Uterus (tissue), 4 donors: ENCODE data around the gene METTL2B. TPM values are rescaled to one million over a fixed set of nuclear protein-coding genes. Genes with fewer than 3 reads are reported as not detected.
"Not testable (repeated sequence)": the region's sequence is repeated elsewhere in the genome, so short reads cannot be mapped to it uniquely, and the experiment has no call there.

Experiments
- DNase-seq, 2 donors: peaks; one replicate each; pipeline ENCODE4 v3.0.0-alpha.2; 2019 to 2020
- H3K27ac ChIP-seq, 2 donors: fragments of 200-600 bp; sonication (generic); 1 replicate in 1 of 2; 2 replicates in 1 of 2; pipeline ENCODE4 v1.5.1; 2016 to 2018
- H3K27me3 ChIP-seq, 2 donors: fragments of 200-600 bp; sonication (generic); one replicate each; pipeline ENCODE4 v1.5.1; 2018 to 2019; ENCODE audit warnings: control low read depth in 1 of 2
- H3K36me3 ChIP-seq, 2 donors: fragments of 200-600 bp; sonication (generic); one replicate each; pipeline ENCODE4 v1.5.1; 2019; ENCODE audit warnings: control low read depth in 1 of 2
- H3K4me1 ChIP-seq, 2 donors: fragments of 200-600 bp; sonication (generic); one replicate each; pipeline ENCODE4 v1.5.1; 2018 to 2019; ENCODE audit warnings: control low read depth in 1 of 2
- H3K4me3 ChIP-seq, 2 donors: fragments of 200-600 bp; sonication (generic); 1 replicate in 1 of 2; 2 replicates in 1 of 2; pipeline ENCODE4 v1.5.1; 2018 to 2019; ENCODE audit warnings: mild to moderate bottlenecking in 1 of 2
- H3K9me3 ChIP-seq, 2 donors: fragments of 200-600 bp; sonication (generic); one replicate each; pipeline ENCODE4 v1.5.1; 2019; ENCODE audit warnings: control low read depth in 1 of 2
- POLR2A ChIP-seq, 2 donors: fragments of 450-650 bp; IDR thresholded peaks; one replicate each; pipeline ENCODE4 v1.6.1; 2016; ENCODE audit warnings: antibody characterized with exemption in 2 of 2, mild to moderate bottlenecking in 1 of 2, moderate library complexity in 1 of 2
- intact Hi-C: fragments of 100-400 bp; cut with DNase I; formaldehyde crosslinking; loops from one replicate; pipeline ENCODE4 v1.15.1; 2023; ENCODE audit warnings: low total_unique reads
- total RNA-seq, 4 donors: library from RNA; depleted of rRNA in 3 of 4; stranded (reverse); fragments of >200 nt in 3 of 4; gene quantifications; one replicate each; pipeline versions ENCODE4 v1.1.0 to v1.2.4, GENCODE V29; 2014 to 2023
- TF ChIP-seq, protein P1 (sequence below), 4 experiments: fragments of 200-600 bp in 2 of 4; fragments of 450-650 bp in 2 of 4; sonication (generic) in 2 of 4; IDR thresholded peaks; one replicate each; pipeline ENCODE4 v1.5.1; 2016 to 2019; ENCODE audit warnings: antibody characterized with exemption in 4 of 4, mild to moderate bottlenecking in 2 of 4, moderate library complexity in 1 of 4
- donor health status: DM: yes; HTN: yes; CAD: no.

The METTL2B gene, protein sequence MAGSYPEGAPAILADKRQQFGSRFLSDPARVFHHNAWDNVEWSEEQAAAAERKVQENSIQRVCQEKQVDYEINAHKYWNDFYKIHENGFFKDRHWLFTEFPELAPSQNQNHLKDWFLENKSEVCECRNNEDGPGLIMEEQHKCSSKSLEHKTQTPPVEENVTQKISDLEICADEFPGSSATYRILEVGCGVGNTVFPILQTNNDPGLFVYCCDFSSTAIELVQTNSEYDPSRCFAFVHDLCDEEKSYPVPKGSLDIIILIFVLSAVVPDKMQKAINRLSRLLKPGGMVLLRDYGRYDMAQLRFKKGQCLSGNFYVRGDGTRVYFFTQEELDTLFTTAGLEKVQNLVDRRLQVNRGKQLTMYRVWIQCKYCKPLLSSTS
- 10 to 100 TPM; 15.0 to 45.7 (median 26.5) TPM for total RNA-seq

DNA sequence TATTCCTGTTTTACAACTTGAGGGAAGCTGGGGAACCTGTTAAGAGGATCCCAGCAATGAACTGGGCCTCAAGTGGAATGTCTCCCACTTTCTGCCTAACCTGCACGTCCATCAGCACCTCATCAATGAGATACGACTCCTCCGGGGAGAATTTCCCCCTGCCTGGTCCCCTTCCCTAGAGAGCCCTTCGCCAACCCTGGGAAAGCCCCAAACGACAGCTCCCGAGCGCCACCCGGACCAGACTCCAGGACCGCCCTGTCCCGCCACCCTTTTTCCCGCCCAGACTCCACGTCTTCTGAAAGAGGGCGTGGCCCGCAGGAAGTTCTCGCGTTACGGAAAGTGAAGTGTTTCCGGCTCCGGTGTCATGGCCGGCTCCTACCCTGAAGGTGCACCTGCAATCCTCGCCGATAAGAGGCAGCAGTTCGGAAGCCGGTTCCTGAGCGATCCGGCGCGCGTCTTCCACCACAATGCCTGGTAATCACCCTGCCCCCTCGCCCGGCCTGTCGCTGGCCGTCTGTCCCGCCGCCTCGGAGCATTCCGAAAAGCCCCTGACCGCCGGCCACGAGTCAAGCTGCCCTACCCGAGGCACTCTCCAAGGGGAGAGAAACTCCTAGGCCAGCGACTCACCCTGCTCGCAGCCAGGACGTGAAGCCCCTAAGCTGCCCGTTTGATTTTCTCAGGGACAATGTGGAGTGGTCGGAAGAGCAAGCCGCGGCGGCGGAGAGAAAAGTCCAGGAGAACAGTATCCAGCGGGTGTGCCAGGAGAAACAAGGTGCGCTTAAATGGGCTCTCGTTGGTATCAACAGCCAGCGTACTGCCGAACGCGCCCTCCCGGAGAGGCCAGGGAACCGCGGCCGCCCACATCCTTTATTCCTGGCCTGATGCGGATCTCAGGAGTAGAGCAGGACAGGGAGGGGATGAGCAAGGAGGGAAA, at the start of gene METTL2B:
Gene METTL2B (plus strand): TSS at position 347 of the 934 bp plus-strand sequence. CDS start 18 bp downstream, at position 365.
- Histone ChIP-seq H3K4me3 (peak within 1 kb of the TSS; percentile 60 to 81), H3K27ac (peak within 1 kb of the TSS; percentile 67 to 77)
- DNase-seq = peak; percentile 86 to 89
- TF ChIP-seq, protein P1, sequence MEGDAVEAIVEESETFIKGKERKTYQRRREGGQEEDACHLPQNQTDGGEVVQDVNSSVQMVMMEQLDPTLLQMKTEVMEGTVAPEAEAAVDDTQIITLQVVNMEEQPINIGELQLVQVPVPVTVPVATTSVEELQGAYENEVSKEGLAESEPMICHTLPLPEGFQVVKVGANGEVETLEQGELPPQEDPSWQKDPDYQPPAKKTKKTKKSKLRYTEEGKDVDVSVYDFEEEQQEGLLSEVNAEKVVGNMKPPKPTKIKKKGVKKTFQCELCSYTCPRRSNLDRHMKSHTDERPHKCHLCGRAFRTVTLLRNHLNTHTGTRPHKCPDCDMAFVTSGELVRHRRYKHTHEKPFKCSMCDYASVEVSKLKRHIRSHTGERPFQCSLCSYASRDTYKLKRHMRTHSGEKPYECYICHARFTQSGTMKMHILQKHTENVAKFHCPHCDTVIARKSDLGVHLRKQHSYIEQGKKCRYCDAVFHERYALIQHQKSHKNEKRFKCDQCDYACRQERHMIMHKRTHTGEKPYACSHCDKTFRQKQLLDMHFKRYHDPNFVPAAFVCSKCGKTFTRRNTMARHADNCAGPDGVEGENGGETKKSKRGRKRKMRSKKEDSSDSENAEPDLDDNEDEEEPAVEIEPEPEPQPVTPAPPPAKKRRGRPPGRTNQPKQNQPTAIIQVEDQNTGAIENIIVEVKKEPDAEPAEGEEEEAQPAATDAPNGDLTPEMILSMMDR (IDR thresholded peaks at IDR 0.05) = peak in 3 of 4 experiments; percentile 33 to 50 (median 38)
- peak; percentile 59 to 76 for TF ChIP-seq POLR2A (IDR thresholded peaks at IDR 0.05)
- intact Hi-C loops, H3K27me3 ChIP-seq, H3K4me1 ChIP-seq, H3K9me3 ChIP-seq, H3K36me3 ChIP-seq: not testable (repeated sequence)

GRCh38 chr7:128427289-128427891, 49.2 kb upstream of the METTL2B start:
- no peaks in the 10 kb centered on the region for H3K4me1 ChIP-seq
- no peaks in the 10 kb centered on the region for H3K27me3 ChIP-seq
- no peak overlapping the region for H3K27ac ChIP-seq
- intact Hi-C loops = no loop called here
- no peak for DNase-seq
- no peaks in the 10 kb centered on the region for H3K9me3 ChIP-seq
- no peaks in the 10 kb centered on the region for H3K36me3 ChIP-seq
- H3K4me3 ChIP-seq = no peak overlapping the region
- TF ChIP-seq, protein P1 (IDR thresholded peaks at IDR 0.05) = peak; percentile 76 to 94 (median 86)
- no peak for TF ChIP-seq POLR2A (IDR thresholded peaks at IDR 0.05)

DNA sequence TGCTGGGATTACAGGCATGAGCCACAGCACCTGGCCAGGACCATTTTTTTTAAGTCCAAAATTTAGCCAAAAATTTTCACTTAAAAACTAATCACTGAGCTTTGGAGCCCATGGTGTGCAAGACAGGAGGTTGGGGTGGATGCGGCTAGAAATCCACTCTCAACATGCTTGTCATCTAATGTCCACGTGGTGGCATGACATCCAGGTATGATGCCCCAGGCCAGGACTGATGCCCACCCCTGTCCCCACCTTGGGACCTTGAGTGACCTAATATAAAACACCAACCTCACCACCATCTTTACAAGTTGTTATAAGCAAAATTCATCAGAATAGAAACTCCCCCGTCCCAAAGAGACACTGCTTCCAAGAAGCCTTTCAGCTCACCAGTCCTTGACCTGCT, 46.3 kb upstream of the METTL2B start:
- no peak for DNase-seq
- no peaks in the 10 kb centered on the region for H3K9me3 ChIP-seq
- H3K36me3 ChIP-seq = no peaks in the 10 kb centered on the region
- TF ChIP-seq POLR2A (IDR thresholded peaks at IDR 0.05) = no peak
- TF ChIP-seq, protein P1 (IDR thresholded peaks at IDR 0.05) = no peak
- no peaks in the 10 kb centered on the region for H3K4me1 ChIP-seq
- H3K27me3 ChIP-seq = no peaks in the 10 kb centered on the region
- H3K27ac ChIP-seq = no peak overlapping the region
- no peak overlapping the region for H3K4me3 ChIP-seq
- intact Hi-C loops = no loop called here

- DNase-seq = no peak
- no peak overlapping the region for H3K27ac ChIP-seq
- intact Hi-C loops = no loop called here
Measured at GRCh38 chr7:128431221-128431620, 45.3 kb upstream of the METTL2B start.

More at GRCh38 chr7:128431221-128431620, 45.3 kb upstream of the METTL2B start:
- H3K9me3 ChIP-seq = no peaks in the 10 kb centered on the region
- H3K27me3 ChIP-seq = no peaks in the 10 kb centered on the region
- no peaks in the 10 kb centered on the region for H3K4me1 ChIP-seq
- TF ChIP-seq, protein P1 (IDR thresholded peaks at IDR 0.05) = no peak
- no peak for TF ChIP-seq POLR2A (IDR thresholded peaks at IDR 0.05)
- H3K36me3 ChIP-seq = no peaks in the 10 kb centered on the region
- H3K4me3 ChIP-seq = no peak overlapping the region
